Keratinocyte (primary cell): Measurements from ENCODE around the gene MLLT3. TPM values are rescaled to one million over a fixed set of nuclear protein-coding genes. Genes with fewer than 3 reads are reported as not detected.

Experiments
- DNase-seq: peaks from one replicate; pipeline ENCODE4 v3.0.0-alpha.2; 2011; ENCODE audit warnings: low read depth, missing footprints, low spot score
- FAIRE-seq: peaks from 2 replicates; lab custom pipeline; 2011; peaks lifted over from hg19 to GRCh38; lab: Jason Lieb, UNC
- H2AFZ ChIP-seq: 2 replicates; pipeline ENCODE4 v1.6.0; 2012; ENCODE audit warnings: low read length, control low read depth, inconsistent platforms; ENCODE audit not compliant: control insufficient read depth
- H3K27ac ChIP-seq: 2 replicates; pipeline ENCODE4 v1.5.1; 2011; ENCODE audit warnings: low read length; ENCODE audit not compliant: control insufficient read depth, insufficient read depth
- H3K27me3 ChIP-seq: 3 replicates; pipeline ENCODE4 v1.6.0; 2011; ENCODE audit warnings: low read length; ENCODE audit not compliant: control insufficient read depth, insufficient read depth; ENCODE audit errors: extremely low read depth
- H3K36me3 ChIP-seq, 2 experiments: 2 replicates in 1 of 2; 3 replicates in 1 of 2; pipeline ENCODE4 v1.5.1; 2011; ENCODE audit warnings: low read length in 2 of 2, mild to moderate bottlenecking in 1 of 2; ENCODE audit not compliant: control insufficient read depth in 2 of 2, insufficient read depth in 2 of 2; ENCODE audit errors: extremely low read depth in 1 of 2
- H3K4me1 ChIP-seq: 3 replicates; pipeline ENCODE4 v1.5.1; 2011; ENCODE audit warnings: low read length; ENCODE audit not compliant: control insufficient read depth, insufficient read depth; ENCODE audit errors: extremely low read depth
- H3K4me2 ChIP-seq: 3 replicates; pipeline ENCODE4 v1.6.0; 2011; ENCODE audit warnings: low read depth, low read length; ENCODE audit not compliant: control insufficient read depth, insufficient read depth; ENCODE audit errors: extremely low read depth
- H3K4me3 ChIP-seq, 3 experiments: fragments of 200-600 bp in 1 of 3; sonication (generic) in 1 of 3; 2 replicates in 2 of 3; 3 replicates in 1 of 3; pipeline ENCODE4 v1.5.1; 2011 to 2016; ENCODE audit warnings: low read length in 3 of 3, mild to moderate bottlenecking in 3 of 3, control low read depth in 2 of 3, inconsistent platforms in 1 of 3, low read depth in 1 of 3, mixed read lengths in 1 of 3, mixed run types in 1 of 3, moderate library complexity in 1 of 3; ENCODE audit not compliant: control insufficient read depth in 2 of 3, insufficient read depth in 2 of 3; ENCODE audit errors: extremely low read depth in 1 of 3
- H3K79me2 ChIP-seq: 2 replicates; pipeline ENCODE4 v1.6.0; 2012; ENCODE audit warnings: low read length; ENCODE audit not compliant: control insufficient read depth, insufficient read depth
- H3K9ac ChIP-seq: 3 replicates; pipeline ENCODE4 v1.6.0; 2011; ENCODE audit warnings: low read length; ENCODE audit not compliant: control insufficient read depth, insufficient read depth; ENCODE audit errors: extremely low read depth
- H3K9me1 ChIP-seq: 3 replicates; pipeline ENCODE4 v1.6.0; 2011; ENCODE audit warnings: low read length; ENCODE audit not compliant: control insufficient read depth, insufficient read depth; ENCODE audit errors: extremely low read depth
- H3K9me3 ChIP-seq: 2 replicates; pipeline ENCODE4 v1.5.1; 2012; ENCODE audit warnings: low read depth, low read length; ENCODE audit not compliant: control insufficient read depth
- H4K20me1 ChIP-seq: 3 replicates; pipeline ENCODE4 v1.6.0; 2011; ENCODE audit warnings: low read length; ENCODE audit not compliant: control insufficient read depth, insufficient read depth; ENCODE audit errors: extremely low read depth
- EZH2 ChIP-seq: IDR thresholded peaks from one replicate; pipeline ENCODE4 v1.6.1; 2012; ENCODE audit warnings: inconsistent platforms, mild to moderate bottlenecking, low read length, moderate library complexity
- dilution Hi-C: fragments of 300-500 bp; cut with MboI; formaldehyde crosslinking; loops from one replicate; pipeline ENCODE4 v1.7.0; 2020; ENCODE audit warnings: low sequenced_read_pairs; ENCODE audit not compliant: extremely low pct_ligation_motif_present
- polyA plus RNA-seq, 5 experiments: library from polyadenylated mRNA; depleted of rRNA in 3 of 5; stranded (reverse) in 3 of 5; stranded (forward) in 1 of 5; unstranded in 1 of 5; fragments of >200 nt; gene quantifications; 1 replicate in 1 of 5; 2 replicates in 3 of 5; 3 replicates in 1 of 5; pipeline versions ENCODE4 v1.2.1 to v1.2.3, GENCODE V29; 2011 to 2012; ENCODE audit warnings: missing spikeins in 2 of 5, low read depth in 1 of 5, low replicate concordance in 1 of 5
- TF ChIP-seq, protein P1 (sequence below), 3 experiments: IDR thresholded peaks in 1 of 3; conservative IDR thresholded peaks in 1 of 3; optimal IDR thresholded peaks in 1 of 3; 2 replicates in 2 of 3; 3 replicates in 1 of 3; pipeline versions ENCODE3 to v1.5.1; 2011; ENCODE audit warnings: low read length in 3 of 3, mild to moderate bottlenecking in 3 of 3, moderate library complexity in 2 of 3, control low read depth in 1 of 3, inconsistent platforms in 1 of 3; ENCODE audit not compliant: insufficient read depth in 2 of 3; ENCODE audit errors: extremely low read depth in 1 of 3

The MLLT3 gene
- polyA plus RNA-seq, 1 donor (not counting 4 experiments of a cell fraction or from before 2014, with no cell fraction given), result 17.0 TPM

GRCh38 chr9:20524776-20525175 lies 97.5 kb downstream of the MLLT3 start:
- no peak for TF ChIP-seq EZH2
- TF ChIP-seq, protein P1, sequence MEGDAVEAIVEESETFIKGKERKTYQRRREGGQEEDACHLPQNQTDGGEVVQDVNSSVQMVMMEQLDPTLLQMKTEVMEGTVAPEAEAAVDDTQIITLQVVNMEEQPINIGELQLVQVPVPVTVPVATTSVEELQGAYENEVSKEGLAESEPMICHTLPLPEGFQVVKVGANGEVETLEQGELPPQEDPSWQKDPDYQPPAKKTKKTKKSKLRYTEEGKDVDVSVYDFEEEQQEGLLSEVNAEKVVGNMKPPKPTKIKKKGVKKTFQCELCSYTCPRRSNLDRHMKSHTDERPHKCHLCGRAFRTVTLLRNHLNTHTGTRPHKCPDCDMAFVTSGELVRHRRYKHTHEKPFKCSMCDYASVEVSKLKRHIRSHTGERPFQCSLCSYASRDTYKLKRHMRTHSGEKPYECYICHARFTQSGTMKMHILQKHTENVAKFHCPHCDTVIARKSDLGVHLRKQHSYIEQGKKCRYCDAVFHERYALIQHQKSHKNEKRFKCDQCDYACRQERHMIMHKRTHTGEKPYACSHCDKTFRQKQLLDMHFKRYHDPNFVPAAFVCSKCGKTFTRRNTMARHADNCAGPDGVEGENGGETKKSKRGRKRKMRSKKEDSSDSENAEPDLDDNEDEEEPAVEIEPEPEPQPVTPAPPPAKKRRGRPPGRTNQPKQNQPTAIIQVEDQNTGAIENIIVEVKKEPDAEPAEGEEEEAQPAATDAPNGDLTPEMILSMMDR (optimal IDR thresholded peaks at IDR 0.05 in 1 of 3, IDR thresholded peaks at IDR 0.05 in 1 of 3, conservative IDR thresholded peaks at IDR 0.05 in 1 of 3; ENCODE audit: extremely low read depth in 1 of 3, insufficient read depth in 2 of 3, low read length in 3 of 3), result peak; percentile 42 to 62 (median 59)
- no peak overlapping the region for H3K4me3 ChIP-seq
- no peaks in the 10 kb centered on the region for H3K9me1 ChIP-seq
- no peaks in the 10 kb centered on the region for H3K79me2 ChIP-seq
- H3K9me3 ChIP-seq, result no peaks in the 10 kb centered on the region
- DNase-seq (no peak), FAIRE-seq (no peak)
- H3K4me2 ChIP-seq, result no peak overlapping the region
- dilution Hi-C loops, result no loop called here
- no peaks in the 10 kb centered on the region for H3K27me3 ChIP-seq
- H3K9ac ChIP-seq, result no peak overlapping the region
- H4K20me1 ChIP-seq, result no peaks in the 10 kb centered on the region
- H3K36me3 ChIP-seq, result no peaks in the 10 kb centered on the region
- H2AFZ ChIP-seq, result no peak overlapping the region
- H3K4me1 ChIP-seq, result no peaks in the 10 kb centered on the region
- H3K27ac ChIP-seq, result no peak overlapping the region

DNA sequence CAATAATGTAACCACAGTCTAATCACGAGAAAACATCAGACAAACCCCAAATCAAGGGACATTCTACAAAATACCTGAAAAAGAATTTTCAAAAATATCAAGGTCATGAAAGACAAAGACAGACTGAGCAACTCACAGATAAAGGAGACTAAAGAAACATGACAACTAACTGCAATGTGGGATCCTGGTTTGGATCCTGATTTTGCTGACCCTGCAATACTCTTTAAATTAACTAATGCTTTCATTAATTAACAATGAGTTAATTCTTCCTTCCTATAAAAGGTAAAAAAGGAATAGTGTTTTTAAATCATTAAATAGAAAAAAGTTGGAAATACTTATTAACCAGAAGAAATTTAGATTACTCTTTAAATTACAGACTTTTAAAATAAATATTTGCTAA lies 103.6 kb downstream of the MLLT3 start:
- Histone ChIP-seq H3K9me1 (no peaks in the 10 kb centered on the region), H3K4me2 (no peak overlapping the region), H3K4me1 (no peaks in the 10 kb centered on the region), H3K27me3 (no peaks in the 10 kb centered on the region), H4K20me1 (no peaks in the 10 kb centered on the region), H3K9me3 (no peaks in the 10 kb centered on the region), H3K36me3 (no peaks in the 10 kb centered on the region), H3K9ac (no peak overlapping the region), H3K79me2 (no peaks in the 10 kb centered on the region), H2AFZ (no peak overlapping the region), H3K27ac (no peak overlapping the region), H3K4me3 (no peak overlapping the region)
- no peak for TF ChIP-seq EZH2
- TF ChIP-seq, protein P1 (optimal IDR thresholded peaks at IDR 0.05 in 1 of 3, IDR thresholded peaks at IDR 0.05 in 1 of 3, conservative IDR thresholded peaks at IDR 0.05 in 1 of 3; ENCODE audit: extremely low read depth in 1 of 3, insufficient read depth in 2 of 3, low read length in 3 of 3), result no peak
- dilution Hi-C loops, result no loop called here
- FAIRE-seq, result no peak
- no peak for DNase-seq
